Smooth muscle cell (in vitro differentiated cells): ENCODE data around the gene SLC6A12. TPM values are rescaled to one million over a fixed set of nuclear protein-coding genes. Genes with fewer than 3 reads are reported as not detected.

ENCODE experiments used
- DNase-seq: peaks from one replicate; lab custom pipeline; 2025; ENCODE audit not compliant: unreplicated experiment; lab: John Stamatoyannopoulos, UW
- H2AFZ ChIP-seq: fragments of 200-600 bp; sonication (generic); 2 replicates; pipeline ENCODE4 v1.6.0; 2016; ENCODE audit warnings: antibody characterized with exemption, low read depth, mild to moderate bottlenecking
- H3F3A ChIP-seq: fragments of 200-600 bp; sonication (generic); 2 replicates; pipeline ENCODE4 v1.6.0; 2017; ENCODE audit warnings: antibody characterized with exemption, low read depth
- H3K27ac ChIP-seq: fragments of 200-600 bp; sonication (generic); 2 replicates; pipeline ENCODE4 v1.5.1; 2016; ENCODE audit warnings: low read depth, mild to moderate bottlenecking
- H3K27me3 ChIP-seq: fragments of 200-600 bp; sonication (generic); 2 replicates; pipeline ENCODE4 v1.6.1; 2016; ENCODE audit warnings: low read depth, mild to moderate bottlenecking
- H3K36me3 ChIP-seq: fragments of 200-600 bp; sonication (generic); 2 replicates; pipeline ENCODE4 v1.5.1; 2016; ENCODE audit warnings: low read depth
- H3K4me1 ChIP-seq: fragments of 200-600 bp; sonication (generic); 2 replicates; pipeline ENCODE4 v1.5.1; 2016; ENCODE audit warnings: low read depth
- H3K4me2 ChIP-seq: fragments of 200-600 bp; sonication (generic); 2 replicates; pipeline ENCODE4 v1.6.0; 2016; ENCODE audit warnings: mild to moderate bottlenecking
- H3K4me3 ChIP-seq: fragments of 200-600 bp; sonication (generic); 2 replicates; pipeline ENCODE4 v1.5.1; 2016; ENCODE audit warnings: mild to moderate bottlenecking
- H3K79me2 ChIP-seq: fragments of 200-600 bp; sonication (generic); 2 replicates; pipeline ENCODE4 v1.6.0; 2016; ENCODE audit warnings: low read depth, mild to moderate bottlenecking
- H3K9ac ChIP-seq: fragments of 200-600 bp; sonication (generic); 2 replicates; pipeline ENCODE4 v1.6.0; 2016; ENCODE audit warnings: low read depth
- H3K9me3 ChIP-seq: fragments of 200-600 bp; sonication (generic); replicated peaks from 2 replicates; pipeline ENCODE4 v1.5.1; 2016; ENCODE audit warnings: low read depth
- H4K20me1 ChIP-seq: fragments of 200-600 bp; sonication (generic); 2 replicates; pipeline ENCODE4 v1.6.0; 2016; ENCODE audit warnings: low read depth
- CTCF ChIP-seq: fragments of 200-600 bp; sonication (generic); IDR thresholded peaks from 2 replicates; pipeline ENCODE4 v1.5.1; 2017; ENCODE audit warnings: borderline replicate concordance, mild to moderate bottlenecking, antibody characterized with exemption; ENCODE audit not compliant: insufficient read depth, poor library complexity, severe bottlenecking
- WGBS: methylation state at CpG from one replicate; pipeline ENCODE4 v1.1.7; 2016; ENCODE audit warnings: low lambda C conversion rate; 5-methylcytosine and 5-hydroxymethylcytosine counted together
- polyA plus RNA-seq: library from polyadenylated mRNA; unstranded; fragments of >200 nt; fragmentation: Nextera tagmentation; extraction: Ambion mirVana; gene quantifications from 2 replicates; pipeline ENCODE4 v1.2.1, GENCODE V29; 2016
- total RNA-seq: library from RNA; depleted of rRNA; stranded (reverse); fragments of >200 nt; gene quantifications from 2 replicates; pipeline ENCODE4 v1.2.3, GENCODE V29; 2014

The SLC6A12 gene
- total and polyA plus RNA-seq, 2 experiments from 2014 or later, result 0.22 TPM; not detected in 1

- 76% methylated on average over 4 of the region's 4 CpGs for WGBS
- no peak for TF ChIP-seq CTCF
- no peak for DNase-seq
Measured at GRCh38 chr12:196436-196835, 17.5 kb downstream of the SLC6A12 start.

DNA sequence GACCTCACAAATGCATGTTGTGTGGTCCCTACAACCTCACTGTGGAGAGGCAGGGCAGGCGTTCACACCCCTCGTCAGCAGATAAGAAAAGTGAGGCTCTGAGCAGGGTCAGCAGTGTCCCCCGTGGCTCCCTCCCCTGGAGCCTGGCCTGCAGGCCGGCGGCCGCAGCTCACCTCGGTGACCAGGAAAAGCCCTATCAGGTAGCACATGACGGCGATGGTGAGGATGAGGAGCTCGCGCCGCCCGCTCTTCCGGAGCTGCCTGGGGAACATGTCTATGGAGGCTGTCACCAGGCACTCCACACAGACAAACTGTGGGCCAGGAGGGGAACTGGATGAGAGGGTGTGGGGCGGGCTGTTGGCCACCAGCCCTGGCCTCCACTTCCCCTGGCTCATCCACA is 18.0 kb downstream of the SLC6A12 start:
- Histone ChIP-seq H3K27ac (no peak overlapping the region), H2AFZ (no peak overlapping the region), H3K79me2 (no peaks in the 10 kb centered on the region), H4K20me1 (no peaks in the 10 kb centered on the region), H3K27me3 (no peaks in the 10 kb centered on the region), H3K4me1 (no peaks in the 10 kb centered on the region), H3K36me3 (no peaks in the 10 kb centered on the region), H3K4me3 (no peak overlapping the region), H3K4me2 (no peak overlapping the region), H3F3A (no peaks in the 10 kb centered on the region), H3K9ac (no peak overlapping the region), H3K9me3 (no peaks in the 10 kb centered on the region)
- no peak for DNase-seq
- no peak for TF ChIP-seq CTCF
- WGBS, result 93% methylated on average over 15 of the region's 15 CpGs

More at GRCh38 chr12:196436-196835, 17.5 kb downstream of the SLC6A12 start:
- Histone ChIP-seq H3K9ac (no peak overlapping the region), H3K27me3 (no peaks in the 10 kb centered on the region), H3K79me2 (no peaks in the 10 kb centered on the region), H3K4me3 (no peak overlapping the region), H3K36me3 (no peaks in the 10 kb centered on the region), H3K9me3 (no peaks in the 10 kb centered on the region), H2AFZ (no peak overlapping the region), H3F3A (no peaks in the 10 kb centered on the region), H4K20me1 (no peaks in the 10 kb centered on the region), H3K4me1 (no peaks in the 10 kb centered on the region), H3K27ac (no peak overlapping the region), H3K4me2 (no peak overlapping the region)

- no peak for DNase-seq
- Histone ChIP-seq H3K9ac (no peak overlapping the region), H3K27me3 (peaks cover 4% of the 10 kb centered on the region), H3K36me3 (no peaks in the 10 kb centered on the region), H3K27ac (no peak overlapping the region), H3K4me2 (no peak overlapping the region), H3K4me1 (no peaks in the 10 kb centered on the region), H4K20me1 (no peaks in the 10 kb centered on the region), H3F3A (no peaks in the 10 kb centered on the region), H2AFZ (no peak overlapping the region), H3K79me2 (no peaks in the 10 kb centered on the region), H3K9me3 (no peaks in the 10 kb centered on the region), H3K4me3 (no peak overlapping the region)
- no peak for TF ChIP-seq CTCF
- 74% methylated on average over 5 of the region's 5 CpGs for WGBS
Measured at GRCh38 chr12:195156-195555, 18.8 kb downstream of the SLC6A12 start.

DNA sequence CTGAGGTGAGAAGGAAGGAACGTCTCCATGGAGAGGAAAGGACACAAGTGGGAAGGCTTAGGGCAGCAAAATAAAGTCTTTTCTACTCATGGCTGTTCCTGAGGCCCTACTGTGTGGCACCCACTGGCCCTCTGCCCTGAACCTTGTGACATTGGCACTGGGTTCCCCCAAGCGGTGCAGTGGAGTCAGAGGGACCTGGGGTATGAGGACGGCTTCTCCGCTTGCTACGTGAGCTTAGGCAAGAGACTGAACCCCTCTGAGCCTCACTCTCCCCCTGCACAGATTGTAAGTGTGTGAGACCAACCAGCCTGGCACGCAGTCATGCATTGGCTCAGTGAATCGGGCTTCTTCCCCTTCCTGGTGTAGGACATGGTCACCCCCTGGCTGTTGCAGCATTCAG is 19.7 kb downstream of the SLC6A12 start:
- Histone ChIP-seq H3K4me2 (no peak overlapping the region), H3K27me3 (peaks cover 4% of the 10 kb centered on the region), H3K9ac (no peak overlapping the region), H3F3A (no peaks in the 10 kb centered on the region), H3K36me3 (no peaks in the 10 kb centered on the region), H3K4me1 (no peaks in the 10 kb centered on the region), H4K20me1 (no peaks in the 10 kb centered on the region), H3K9me3 (no peaks in the 10 kb centered on the region), H3K4me3 (no peak overlapping the region), H2AFZ (no peak overlapping the region), H3K27ac (no peak overlapping the region), H3K79me2 (no peaks in the 10 kb centered on the region)
- no peak for DNase-seq
- TF ChIP-seq CTCF, result no peak
- 90% methylated on average over 7 of the region's 7 CpGs for WGBS
